CD14-positive monocyte (primary cell): ENCODE measurements around the gene RBM12. TPM values are rescaled to one million over a fixed set of nuclear protein-coding genes. Genes with fewer than 3 reads are reported as not detected.
A peak's percentile ranks its signal among the peaks of the same experiment; 100 is the strongest.

Experiments
- DNase-seq, 3 donors: peaks; one replicate each; pipeline ENCODE4 v3.0.0-alpha.2; 2011 to 2022
- H2AFZ ChIP-seq: 2 replicates; pipeline ENCODE4 v1.6.0; 2012; ENCODE audit warnings: mild to moderate bottlenecking, low read depth, low read length, inconsistent platforms; ENCODE audit not compliant: insufficient read depth, poor library complexity, severe bottlenecking
- H3K27ac ChIP-seq, 2 donors: 1 replicate in 1 of 2; 2 replicates in 1 of 2; pipeline ENCODE4 v1.5.1; 2012 to 2013; ENCODE audit warnings: low read length in 2 of 2, control low read depth in 1 of 2, inconsistent platforms in 1 of 2, low read depth in 1 of 2, mild to moderate bottlenecking in 1 of 2
- H3K27me3 ChIP-seq, 2 donors: one replicate each; pipeline versions ENCODE4 v1.6.0 to v1.6.1; 2011 to 2013; ENCODE audit warnings: low read length in 2 of 2; ENCODE audit not compliant: control insufficient read depth in 2 of 2, insufficient read depth in 2 of 2
- H3K36me3 ChIP-seq, 2 donors: replicated peaks in 1 of 2; 1 replicate in 1 of 2; 2 replicates in 1 of 2; pipeline versions ENCODE4 v1.5.1 to v1.6.1; 2012 to 2013; ENCODE audit warnings: low read length in 2 of 2, control low read depth in 1 of 2, inconsistent platforms in 1 of 2, mild to moderate bottlenecking in 1 of 2; ENCODE audit not compliant: insufficient read depth in 2 of 2, control insufficient read depth in 1 of 2
- H3K4me1 ChIP-seq, 2 donors: 1 replicate in 1 of 2; 2 replicates in 1 of 2; pipeline versions ENCODE4 v1.5.1 to v1.6.1; 2012 to 2013; ENCODE audit warnings: low read length in 2 of 2, control low read depth in 1 of 2, inconsistent platforms in 1 of 2, mild to moderate bottlenecking in 1 of 2, moderate library complexity in 1 of 2; ENCODE audit not compliant: insufficient read depth in 2 of 2, control insufficient read depth in 1 of 2
- H3K4me2 ChIP-seq: replicated peaks from 2 replicates; pipeline ENCODE3; 2012; ENCODE audit warnings: low read length, moderate library complexity, mild to moderate bottlenecking; ENCODE audit not compliant: poor library complexity, severe bottlenecking; ENCODE audit errors: extremely low read depth
- H3K4me3 ChIP-seq, 3 experiments: fragments of 200-600 bp in 1 of 3; sonication (generic) in 1 of 3; replicated peaks in 1 of 3; 1 replicate in 2 of 3; 2 replicates in 1 of 3; pipeline ENCODE4 v1.5.1; 2011 to 2013; ENCODE audit warnings: low read length in 3 of 3, mild to moderate bottlenecking in 3 of 3, control low read depth in 2 of 3, low read depth in 2 of 3, inconsistent platforms in 1 of 3, moderate library complexity in 1 of 3
- H3K79me2 ChIP-seq: 2 replicates; pipeline ENCODE4 v1.6.0; 2012; ENCODE audit warnings: mild to moderate bottlenecking, control low read depth, inconsistent platforms, low read length, moderate library complexity; ENCODE audit not compliant: insufficient read depth
- H3K9ac ChIP-seq: 2 replicates; pipeline ENCODE4 v1.6.0; 2017; ENCODE audit warnings: low read length, mild to moderate bottlenecking; ENCODE audit not compliant: insufficient read depth, poor library complexity, severe bottlenecking
- H3K9me3 ChIP-seq, 2 donors: replicated peaks in 1 of 2; 1 replicate in 1 of 2; 2 replicates in 1 of 2; pipeline versions ENCODE4 v1.5.1 to v1.6.1; 2012 to 2013; ENCODE audit warnings: low read length in 2 of 2, control low read depth in 1 of 2; ENCODE audit not compliant: control insufficient read depth in 1 of 2, insufficient read depth in 1 of 2
- H4K20me1 ChIP-seq: 2 replicates; pipeline ENCODE4 v1.6.0; 2012; ENCODE audit warnings: mild to moderate bottlenecking, low read length, control low read depth, moderate library complexity; ENCODE audit not compliant: insufficient read depth
- H3K27ac Mint-ChIP-seq, 7 donors: one replicate each; pipeline ENCODE4 v1.8.0; 2020; ENCODE audit warnings: mild to moderate bottlenecking in 7 of 7, mixed read lengths in 7 of 7, moderate library complexity in 6 of 7, inconsistent platforms in 2 of 7
- H3K27me3 Mint-ChIP-seq, 3 donors: one replicate each; pipeline ENCODE4 v1.8.0; 2021 to 2022; ENCODE audit warnings: low read depth in 3 of 3, mild to moderate bottlenecking in 3 of 3, mixed read lengths in 3 of 3, moderate library complexity in 3 of 3, inconsistent platforms in 1 of 3
- H3K36me3 Mint-ChIP-seq, 2 donors: one replicate each; pipeline ENCODE4 v1.8.0; 2020; ENCODE audit warnings: mixed read lengths in 2 of 2, inconsistent platforms in 1 of 2, mild to moderate bottlenecking in 1 of 2
- H3K4me1 Mint-ChIP-seq: one replicate; pipeline ENCODE4 v1.8.0; 2020; ENCODE audit warnings: mild to moderate bottlenecking, mixed read lengths
- H3K4me3 Mint-ChIP-seq, 2 donors: one replicate each; pipeline ENCODE4 v1.8.0; 2020; ENCODE audit warnings: mild to moderate bottlenecking in 2 of 2, mixed read lengths in 2 of 2, moderate library complexity in 1 of 2
- H3K9me3 Mint-ChIP-seq, 7 donors: one replicate each; pipeline ENCODE4 v1.8.0; 2020 to 2022; ENCODE audit warnings: mixed read lengths in 7 of 7, mild to moderate bottlenecking in 6 of 7, moderate library complexity in 6 of 7, inconsistent platforms in 2 of 7
- CTCF ChIP-seq: fragments of 200-600 bp; IDR thresholded peaks from one replicate; pipeline ENCODE4 v1.8.0; 2022; ENCODE audit warnings: antibody characterized with exemption, mild to moderate bottlenecking
- WGBS: methylation state at CpG from one replicate; pipeline ENCODE4 v1.1.5; 2013; ENCODE audit warnings: missing lambda C conversion rate; ENCODE audit not compliant: insufficient coverage; 5-methylcytosine and 5-hydroxymethylcytosine counted together
- intact Hi-C, 2 donors: fragments of 100-400 bp; cut with micrococcal nuclease; formaldehyde crosslinking; loops; one replicate each; pipeline versions ENCODE4 v1.15.0 to v1.15.1; 2023
- polyA plus RNA-seq, 3 donors: library from polyadenylated mRNA; depleted of rRNA in 1 of 3; unstranded in 2 of 3; stranded (reverse) in 1 of 3; fragments of 300-500 nt in 2 of 3; fragments of >200 nt in 1 of 3; fragmentation: Illumina TruSeq in 2 of 3; gene quantifications; 1 replicate in 2 of 3; 2 replicates in 1 of 3; pipeline ENCODE4 v1.2.3, GENCODE V29; 2012 to 2021

The RBM12 gene
- polyA plus RNA-seq, 3 donors, result 21.5 to 32.8 (median 30.4) TPM

DNA sequence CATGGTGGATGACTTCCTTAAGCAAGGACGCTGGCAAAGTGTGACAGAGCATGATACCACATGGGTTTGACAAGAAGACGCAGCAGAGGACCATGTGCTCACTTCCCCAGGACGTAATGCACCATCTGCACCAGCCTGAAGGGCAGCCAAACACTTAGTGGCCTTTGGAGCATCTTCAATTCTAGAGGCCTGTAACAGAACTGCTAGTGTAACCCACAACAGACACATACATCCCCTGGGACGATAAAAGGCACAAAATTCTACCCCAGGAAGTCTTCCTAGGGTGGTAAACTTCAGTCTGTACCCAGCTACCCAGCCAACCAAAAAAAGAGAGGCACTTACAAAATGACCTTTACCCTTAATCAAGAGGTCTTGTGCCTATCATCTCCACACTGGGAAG, 9.2 kb upstream of the RBM12 start:
- DNase-seq, result no peak
- H3K36me3 ChIP-seq, result peaks cover 53 to 72% of the 10 kb centered on the region in 2 donors
- intact Hi-C loops, result no loop called here
- 100% methylated on average over 1 of the region's 4 CpGs for WGBS
- H3K27ac ChIP-seq, result no peak overlapping the region
- H3K4me2 ChIP-seq, result no peak overlapping the region
- no peak overlapping the region for H3K4me3 ChIP-seq
- H3K79me2 ChIP-seq, result no peaks in the 10 kb centered on the region
- peak overlapping the region in 2 of 7 donors; percentile 14 to 21 for H3K27ac Mint-ChIP-seq
- no peaks in the 10 kb centered on the region for H3K4me1 ChIP-seq
- no peaks in the 10 kb centered on the region for H3K4me1 Mint-ChIP-seq
- no peaks in the 10 kb centered on the region for H3K9me3 Mint-ChIP-seq
- H3K9ac ChIP-seq, result no peak overlapping the region
- no peak overlapping the region for H3K4me3 Mint-ChIP-seq
- no peaks in the 10 kb centered on the region for H4K20me1 ChIP-seq
- peaks cover 66 to 93% of the 10 kb centered on the region in 2 donors for H3K36me3 Mint-ChIP-seq
- H3K9me3 ChIP-seq, result no peaks in the 10 kb centered on the region
- no peaks in the 10 kb centered on the region for H3K27me3 Mint-ChIP-seq
- no peak overlapping the region for H2AFZ ChIP-seq
- H3K27me3 ChIP-seq, result no peaks in the 10 kb centered on the region
- no peak for TF ChIP-seq CTCF

- Histone ChIP-seq H3K4me2 (no peak overlapping the region), H3K4me3 (no peak overlapping the region), H3K27me3 (no peaks in the 10 kb centered on the region), H3K4me1 (peaks cover 0 to 2% of the 10 kb centered on the region in 2 donors), H3K27ac (no peak overlapping the region), H2AFZ (no peak overlapping the region), H3K79me2 (peaks cover 4% of the 10 kb centered on the region), H3K9ac (no peak overlapping the region), H3K9me3 (no peaks in the 10 kb centered on the region), H4K20me1 (no peaks in the 10 kb centered on the region), H3K36me3 (peaks cover 54 to 65% of the 10 kb centered on the region in 2 donors)
- no peak for TF ChIP-seq CTCF
- peaks cover 54 to 68% of the 10 kb centered on the region in 2 donors for H3K36me3 Mint-ChIP-seq
- peak overlapping the region in 1 of 7 donors; percentile 62 for H3K27ac Mint-ChIP-seq
- no peak overlapping the region for H3K4me3 Mint-ChIP-seq
- H3K4me1 Mint-ChIP-seq, result no peaks in the 10 kb centered on the region
- no peaks in the 10 kb centered on the region for H3K27me3 Mint-ChIP-seq
- no peak for DNase-seq
- no CpG with 5 or more reads among the region's 1 CpG for WGBS
- intact Hi-C loops, result loop anchor here in 1 of 2 donors (10.0 kb wide), 1 partner anchor 55 kb away; the partner anchor contains the start of gene SPAG4
- peaks cover 0 to 3% (median 0%) of the 10 kb centered on the region in 7 donors for H3K9me3 Mint-ChIP-seq
Observed at GRCh38 chr20:35669681-35670080, 5.0 kb upstream of the RBM12 start.
